Liver (tissue), 9 donors: ENCODE results near the gene ADH4. TPM values are rescaled to one million over a fixed set of nuclear protein-coding genes. Genes with fewer than 3 reads are reported as not detected.

ENCODE experiments used
- DNase-seq: peaks from one replicate; pipeline ENCODE4 v3.0.0-alpha.2; 2017; ENCODE audit warnings: low spot score
- H3K27ac ChIP-seq, 2 donors: one replicate each; pipeline ENCODE4 v1.7.0; 2013; ENCODE audit warnings: inconsistent platforms in 2 of 2, low read length in 2 of 2, control low read depth in 1 of 2, low read depth in 1 of 2, mild to moderate bottlenecking in 1 of 2
- H3K27me3 ChIP-seq, 4 donors: one replicate each; pipeline versions ENCODE4 v1.6.1 to v1.7.0; 2013; ENCODE audit warnings: low read length in 3 of 4, inconsistent platforms in 1 of 4, mild to moderate bottlenecking in 1 of 4, moderate library complexity in 1 of 4; ENCODE audit not compliant: control insufficient read depth in 4 of 4, insufficient read depth in 4 of 4
- H3K36me3 ChIP-seq, 4 donors: one replicate each; pipeline versions ENCODE4 v1.6.1 to v1.7.0; 2013; ENCODE audit warnings: low read length in 3 of 4, mild to moderate bottlenecking in 3 of 4, low read depth in 1 of 4, moderate library complexity in 1 of 4; ENCODE audit not compliant: control insufficient read depth in 4 of 4, insufficient read depth in 3 of 4
- H3K4me1 ChIP-seq, 4 donors: one replicate each; pipeline versions ENCODE4 v1.6.1 to v1.7.0; 2013; ENCODE audit warnings: low read length in 3 of 4, mild to moderate bottlenecking in 3 of 4, moderate library complexity in 1 of 4; ENCODE audit not compliant: control insufficient read depth in 4 of 4, insufficient read depth in 4 of 4
- H3K4me3 ChIP-seq, 3 donors: one replicate each; pipeline versions ENCODE4 v1.6.1 to v1.7.0; 2013; ENCODE audit warnings: low read length in 3 of 3, control low read depth in 1 of 3, low read depth in 1 of 3, mild to moderate bottlenecking in 1 of 3
- H3K9ac ChIP-seq, 2 donors: one replicate each; pipeline ENCODE4 v1.7.0; 2013; ENCODE audit warnings: low read length in 2 of 2, mild to moderate bottlenecking in 2 of 2, moderate library complexity in 2 of 2, control low read depth in 1 of 2, low read depth in 1 of 2
- H3K9me3 ChIP-seq, 4 donors: one replicate each; pipeline versions ENCODE4 v1.6.1 to v1.7.0; 2013; ENCODE audit warnings: low read length in 3 of 4; ENCODE audit not compliant: control insufficient read depth in 4 of 4
- ATF3 ChIP-seq: IDR thresholded peaks from 2 replicates; pipeline ENCODE4 v1.6.1; 2016; ENCODE audit warnings: antibody characterized with exemption
- CTCF ChIP-seq: fragments of 150-350 bp; IDR thresholded peaks from 2 replicates; pipeline ENCODE4 v1.5.1; 2017; ENCODE audit warnings: improper control_type of control experiment, low read depth, low read length; ENCODE audit not compliant: missing input control
- EGR1 ChIP-seq, 2 donors: IDR thresholded peaks; 2 replicates each; pipeline ENCODE4 v1.6.1; 2016 to 2018; ENCODE audit warnings: antibody characterized with exemption in 2 of 2, low read depth in 2 of 2
- FOXA1 ChIP-seq: IDR thresholded peaks from 2 replicates; pipeline ENCODE4 v1.6.1; 2016; ENCODE audit warnings: antibody characterized with exemption
- FOXA2 ChIP-seq: IDR thresholded peaks from 2 replicates; pipeline ENCODE4 v1.6.1; 2016; ENCODE audit warnings: antibody characterized with exemption
- GABPA ChIP-seq, 2 donors: IDR thresholded peaks in 1 of 2; conservative IDR thresholded peaks in 1 of 2; 2 replicates each; pipeline ENCODE4 v1.6.1; 2016; ENCODE audit warnings: antibody characterized with exemption in 2 of 2, mild to moderate bottlenecking in 1 of 2, moderate library complexity in 1 of 2
- HNF4A ChIP-seq, 2 donors: conservative IDR thresholded peaks; 2 replicates each; pipeline ENCODE4 v1.6.1; 2016; ENCODE audit warnings: antibody characterized with exemption in 2 of 2, mild to moderate bottlenecking in 2 of 2
- HNF4G ChIP-seq: IDR thresholded peaks from 2 replicates; pipeline ENCODE4 v1.6.1; 2016; ENCODE audit warnings: antibody characterized with exemption
- JUND ChIP-seq, 2 donors: IDR thresholded peaks; 2 replicates each; pipeline ENCODE4 v1.6.1; 2016; ENCODE audit warnings: antibody characterized with exemption in 2 of 2
- MAX ChIP-seq: IDR thresholded peaks from 2 replicates; pipeline ENCODE4 v1.6.1; 2016; ENCODE audit warnings: antibody characterized with exemption
- NR2F2 ChIP-seq: IDR thresholded peaks from 2 replicates; pipeline ENCODE4 v1.6.1; 2016; ENCODE audit warnings: antibody characterized with exemption
- RAD21 ChIP-seq, 2 donors: IDR thresholded peaks; 2 replicates each; pipeline ENCODE4 v1.6.1; 2016; ENCODE audit warnings: antibody characterized with exemption in 2 of 2, mild to moderate bottlenecking in 2 of 2
- REST ChIP-seq: IDR thresholded peaks from 2 replicates; pipeline ENCODE4 v1.6.1; 2016; ENCODE audit warnings: antibody characterized with exemption, mild to moderate bottlenecking
- RXRA ChIP-seq, 2 donors: IDR thresholded peaks; 2 replicates each; pipeline ENCODE4 v1.6.1; 2017 to 2018; ENCODE audit warnings: antibody characterized with exemption in 2 of 2, mild to moderate bottlenecking in 1 of 2
- SP1 ChIP-seq: IDR thresholded peaks from 2 replicates; pipeline ENCODE4 v1.6.1; 2018; ENCODE audit warnings: antibody characterized with exemption, mild to moderate bottlenecking
- TAF1 ChIP-seq: conservative IDR thresholded peaks from 2 replicates; pipeline ENCODE4 v1.6.1; 2016; ENCODE audit warnings: antibody characterized with exemption, mild to moderate bottlenecking
- YY1 ChIP-seq: IDR thresholded peaks from 2 replicates; pipeline ENCODE4 v1.6.1; 2016; ENCODE audit warnings: antibody characterized with exemption, mild to moderate bottlenecking
- ZBTB33 ChIP-seq: IDR thresholded peaks from 2 replicates; pipeline ENCODE4 v1.6.1; 2016; ENCODE audit warnings: antibody characterized with exemption
- polyA plus RNA-seq, 2 donors: library from polyadenylated mRNA; stranded (reverse) in 1 of 2; unstranded in 1 of 2; fragments of 200-250 nt in 1 of 2; fragments of >200 nt in 1 of 2; fragmentation: Nextera tagmentation in 1 of 2; extraction: Ambion mirVana in 1 of 2; gene quantifications; one replicate each; pipeline versions ENCODE4 v1.2.1 to v1.2.3, GENCODE V29; 2013 to 2015
- total RNA-seq, 2 donors: library from RNA; depleted of rRNA; stranded (reverse); fragments of >200 nt; gene quantifications; one replicate each; pipeline ENCODE4 v1.2.3, GENCODE V29; 2014
- donor health status: healthy.
- donor health status: healthy.
- donor health status: healthy.
- donor health status: healthy.
- donor health status: healthy.

ADH4 gene
- total and polyA plus RNA-seq, 4 donors, result 31.1 to 363 (median 146) TPM

- H3K4me1 ChIP-seq, result peaks cover 7 to 47% (median 14%) of the 10 kb centered on the region in 4 donors
Measured at GRCh38 chr4:99136329-99136728, 7.8 kb downstream of the ADH4 start.

More at GRCh38 chr4:99136329-99136728, 7.8 kb downstream of the ADH4 start:
- Histone ChIP-seq H3K9me3 (no peaks in the 10 kb centered on the region), H3K27ac (no peak overlapping the region), H3K4me3 (no peak overlapping the region), H3K36me3 (peaks cover 0 to 39% (median 10%) of the 10 kb centered on the region in 4 donors), H3K27me3 (no peaks in the 10 kb centered on the region), H3K9ac (no peak overlapping the region)
- no peak for TF ChIP-seq HNF4G
- peak; percentile 50 for TF ChIP-seq YY1
- TF ChIP-seq ATF3, result peak; percentile 49
- peak; percentile 19 for TF ChIP-seq REST
- no peak for TF ChIP-seq HNF4A (conservative IDR thresholded peaks at IDR 0.05)
- no peak for TF ChIP-seq SP1
- TF ChIP-seq TAF1, result no peak
- TF ChIP-seq RXRA (IDR thresholded peaks at IDR 0.05), result peak in 1 of 2 donors; percentile 31
- TF ChIP-seq FOXA1, result no peak
- no peak for TF ChIP-seq ZBTB33
- TF ChIP-seq CTCF, result no peak
- TF ChIP-seq RAD21 (IDR thresholded peaks at IDR 0.05), result peak; percentile 11 to 25
- no peak for TF ChIP-seq MAX
- no peak for TF ChIP-seq JUND (IDR thresholded peaks at IDR 0.05)
- TF ChIP-seq NR2F2, result no peak
- peak; percentile 33 for TF ChIP-seq FOXA2
- TF ChIP-seq EGR1 (IDR thresholded peaks at IDR 0.05; ENCODE audit: low read depth in 2 of 2), result no peak
- no peak for TF ChIP-seq GABPA (IDR thresholded peaks at IDR 0.05 in 1 of 2, conservative IDR thresholded peaks at IDR 0.05 in 1 of 2)
- no peak for DNase-seq
